GM12878 (cell line): Measurements from ENCODE around the gene ZNF276. TPM values are rescaled to one million over a fixed set of nuclear protein-coding genes. Genes with fewer than 3 reads are reported as not detected.

ENCODE experiments used
- CBFB ChIP-seq: IDR thresholded peaks from 2 replicates; pipeline ENCODE4 v1.6.1; 2016; ENCODE audit warnings: antibody characterized with exemption, low read depth
- CEBPZ ChIP-seq: fragments of 150-350 bp; IDR thresholded peaks from 2 replicates; pipeline ENCODE4 v1.6.1; 2016; ENCODE audit warnings: low read depth, low read length
- CHD4 ChIP-seq: fragments of 200-600 bp; sonication (generic); IDR thresholded peaks from 2 replicates; pipeline ENCODE4 v1.6.1; 2016; ENCODE audit warnings: mild to moderate bottlenecking
- CREB1 ChIP-seq: IDR thresholded peaks from 2 replicates; pipeline ENCODE4 v1.6.1; 2012; ENCODE audit warnings: low read depth, mild to moderate bottlenecking, inconsistent platforms
- E2F4 ChIP-seq: IDR thresholded peaks from 2 replicates; pipeline ENCODE4 v1.6.1; 2012; ENCODE audit warnings: low read depth, low read length, improper control_type of control experiment
- FOXK2 ChIP-seq: fragments of 450-650 bp; IDR thresholded peaks from 2 replicates; pipeline ENCODE4 v1.6.1; 2017; ENCODE audit warnings: mild to moderate bottlenecking, moderate library complexity
- FOXM1 ChIP-seq: IDR thresholded peaks from 2 replicates; pipeline ENCODE4 v1.6.1; 2012; ENCODE audit warnings: low read depth, mild to moderate bottlenecking, inconsistent platforms, low read length, moderate library complexity
- GABPA ChIP-seq: IDR thresholded peaks from 2 replicates; pipeline ENCODE4 v1.6.1; 2014; ENCODE audit warnings: antibody characterized with exemption, low read depth, mild to moderate bottlenecking, inconsistent platforms
- NR2C2 ChIP-seq: IDR thresholded peaks from 2 replicates; pipeline ENCODE4 v1.6.1; 2011; ENCODE audit warnings: borderline replicate concordance, low read depth; ENCODE audit not compliant: control insufficient read depth, insufficient read length
- PAX8 ChIP-seq: fragments of 450-650 bp; IDR thresholded peaks from 2 replicates; pipeline ENCODE4 v1.6.1; 2017; ENCODE audit warnings: mild to moderate bottlenecking, moderate library complexity
- POLR2A ChIP-seq: IDR thresholded peaks from 2 replicates; pipeline ENCODE4 v1.6.1; 2011; ENCODE audit warnings: low read depth, mild to moderate bottlenecking, low read length
- RAD51 ChIP-seq: fragments of 450-650 bp; IDR thresholded peaks from 2 replicates; pipeline ENCODE4 v1.6.1; 2016; ENCODE audit warnings: moderate library complexity, mild to moderate bottlenecking, inconsistent platforms
- RFX5 ChIP-seq: IDR thresholded peaks from 2 replicates; pipeline ENCODE4 v1.6.1; 2011; ENCODE audit warnings: low read depth, low read length, improper control_type of control experiment
- SMC3 ChIP-seq: IDR thresholded peaks from 2 replicates; pipeline ENCODE4 v1.6.1; 2011; ENCODE audit warnings: low read length, improper control_type of control experiment, borderline replicate concordance
- SPI1 ChIP-seq: IDR thresholded peaks from 2 replicates; pipeline ENCODE4 v1.6.1; 2011; ENCODE audit warnings: low read depth, mild to moderate bottlenecking, low read length, moderate library complexity, borderline replicate concordance; ENCODE audit not compliant: insufficient read depth
- SREBF1 ChIP-seq: IDR thresholded peaks from 2 replicates; pipeline ENCODE4 v1.6.1; 2012; ENCODE audit warnings: mild to moderate bottlenecking, low read length
- SREBF2 ChIP-seq: IDR thresholded peaks from 2 replicates; pipeline ENCODE4 v1.6.1; 2012; ENCODE audit warnings: mild to moderate bottlenecking, low read length
- TCF12 ChIP-seq: IDR thresholded peaks from 2 replicates; pipeline ENCODE4 v1.6.1; 2011; ENCODE audit warnings: low read depth, mild to moderate bottlenecking, low read length
- YBX1 ChIP-seq: fragments of 450-650 bp; IDR thresholded peaks from 2 replicates; pipeline ENCODE4 v1.6.1; 2016; ENCODE audit warnings: antibody characterized with exemption
- ZNF384 ChIP-seq: IDR thresholded peaks from 2 replicates; pipeline ENCODE4 v1.6.1; 2012; ENCODE audit warnings: low read depth, mild to moderate bottlenecking, low read length, improper control_type of control experiment, borderline replicate concordance
- polyA plus RNA-seq, 11 experiments: library from polyadenylated mRNA; depleted of rRNA in 4 of 11; unstranded in 6 of 11; stranded (reverse) in 5 of 11; fragments of >200 nt; fragmentation: Nextera tagmentation in 4 of 11; fragmentation: Illumina TruSeq in 1 of 11; extraction: Ambion mirVana in 4 of 11; extraction: Trizol in 1 of 11; gene quantifications; 1 replicate in 1 of 11; 2 replicates in 10 of 11; pipeline versions ENCODE4 v1.2.1 to v1.2.3, GENCODE V29; 2011 to 2016; ENCODE audit warnings: inconsistent platforms in 2 of 11, missing spikeins in 2 of 11, low read depth in 1 of 11
- total RNA-seq, 4 experiments: library from RNA; depleted of rRNA in 3 of 4; stranded (reverse); fragments of >200 nt in 3 of 4; fragmentation: Illumina TruSeq in 1 of 4; extraction: Trizol in 1 of 4; gene quantifications; 2 replicates each; pipeline versions ENCODE4 v1.2.1 to v1.2.3, GENCODE V29; 2013 to 2021
- TF ChIP-seq, protein P1 (sequence below): fragments of 450-650 bp; IDR thresholded peaks from 2 replicates; pipeline ENCODE4 v1.6.1; 2018; ENCODE audit warnings: borderline replicate concordance, mild to moderate bottlenecking; ENCODE audit not compliant: partially characterized antibody
- TF ChIP-seq, protein P2 (sequence below), 3 experiments: IDR thresholded peaks in 2 of 3; conservative IDR thresholded peaks in 1 of 3; 2 replicates each; pipeline ENCODE4 v1.5.1; 2011; ENCODE audit warnings: low read depth in 3 of 3, low read length in 3 of 3, mild to moderate bottlenecking in 3 of 3, control low read depth in 2 of 3, moderate library complexity in 2 of 3, inconsistent platforms in 1 of 3, mixed read lengths in 1 of 3; ENCODE audit not compliant: control insufficient read depth in 2 of 3, insufficient read depth in 1 of 3; ENCODE audit errors: extremely low read depth in 1 of 3
- TF ChIP-seq, protein P3 (sequence below): fragments of 450-650 bp; IDR thresholded peaks from 2 replicates; pipeline ENCODE4 v1.6.1; 2016; ENCODE audit warnings: mild to moderate bottlenecking

ZNF276 gene
- total and polyA plus RNA-seq, 10 of the 15 experiments (the other 5 are each of a cell fraction or from before 2014, with no cell fraction given) = 0.27 to 22.7 (median 8.7) TPM

DNA sequence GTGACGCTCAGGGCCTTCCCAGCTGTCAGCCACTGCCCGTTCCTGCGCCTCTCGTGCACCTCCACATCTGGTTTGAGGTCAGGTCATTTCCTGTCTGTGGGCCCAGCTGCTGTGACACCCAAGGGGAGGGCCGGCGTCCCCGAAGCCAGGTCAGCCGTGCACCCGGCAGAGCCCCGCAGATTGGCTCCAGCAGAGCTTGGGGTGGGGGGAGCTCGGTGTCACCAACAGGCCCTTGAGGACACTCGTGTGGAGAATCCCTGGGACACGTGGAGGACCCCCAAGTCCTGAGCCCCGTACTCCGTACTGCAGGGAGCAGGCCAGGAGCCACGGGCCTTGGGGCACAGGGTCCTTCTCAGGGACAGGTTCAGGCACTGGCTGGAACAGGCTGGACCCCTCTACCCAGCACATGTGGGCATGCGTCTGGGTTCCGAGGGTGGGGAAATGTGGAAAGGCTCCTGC lies 24.6 kb upstream of the ZNF276 start (continued):
- TF ChIP-seq YBX1 (no peak), NR2C2 (no peak), SMC3 (no peak), CHD4 (no peak), E2F4 (no peak), FOXK2 (no peak), CREB1 (0 out of 2 replicates have a peak, but pooled peaks have one; percentile 28), CBFB (no peak; the same call in 1 of the 2 replicates), PAX8 (no peak), CEBPZ (no peak), SREBF1 (no peak), RFX5 (no peak), SREBF2 (no peak), TCF12 (peak; percentile 94), POLR2A (peak; percentile 52), GABPA (no peak), SPI1 (no peak), RAD51 (no peak), ZNF384 (no peak), FOXM1 (no peak)
- TF ChIP-seq, protein P1, sequence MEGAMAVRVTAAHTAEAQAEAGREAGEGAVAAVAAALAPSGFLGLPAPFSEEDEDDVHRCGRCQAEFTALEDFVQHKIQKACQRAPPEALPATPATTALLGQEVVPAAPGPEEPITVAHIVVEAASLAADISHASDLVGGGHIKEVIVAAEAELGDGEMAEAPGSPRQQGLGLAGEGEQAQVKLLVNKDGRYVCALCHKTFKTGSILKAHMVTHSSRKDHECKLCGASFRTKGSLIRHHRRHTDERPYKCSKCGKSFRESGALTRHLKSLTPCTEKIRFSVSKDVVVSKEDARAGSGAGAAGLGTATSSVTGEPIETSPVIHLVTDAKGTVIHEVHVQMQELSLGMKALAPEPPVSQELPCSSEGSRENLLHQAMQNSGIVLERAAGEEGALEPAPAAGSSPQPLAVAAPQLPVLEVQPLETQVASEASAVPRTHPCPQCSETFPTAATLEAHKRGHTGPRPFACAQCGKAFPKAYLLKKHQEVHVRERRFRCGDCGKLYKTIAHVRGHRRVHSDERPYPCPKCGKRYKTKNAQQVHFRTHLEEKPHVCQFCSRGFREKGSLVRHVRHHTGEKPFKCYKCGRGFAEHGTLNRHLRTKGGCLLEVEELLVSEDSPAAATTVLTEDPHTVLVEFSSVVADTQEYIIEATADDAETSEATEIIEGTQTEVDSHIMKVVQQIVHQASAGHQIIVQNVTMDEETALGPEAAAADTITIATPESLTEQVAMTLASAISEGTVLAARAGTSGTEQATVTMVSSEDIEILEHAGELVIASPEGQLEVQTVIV = no peak
- TF ChIP-seq, protein P2, sequence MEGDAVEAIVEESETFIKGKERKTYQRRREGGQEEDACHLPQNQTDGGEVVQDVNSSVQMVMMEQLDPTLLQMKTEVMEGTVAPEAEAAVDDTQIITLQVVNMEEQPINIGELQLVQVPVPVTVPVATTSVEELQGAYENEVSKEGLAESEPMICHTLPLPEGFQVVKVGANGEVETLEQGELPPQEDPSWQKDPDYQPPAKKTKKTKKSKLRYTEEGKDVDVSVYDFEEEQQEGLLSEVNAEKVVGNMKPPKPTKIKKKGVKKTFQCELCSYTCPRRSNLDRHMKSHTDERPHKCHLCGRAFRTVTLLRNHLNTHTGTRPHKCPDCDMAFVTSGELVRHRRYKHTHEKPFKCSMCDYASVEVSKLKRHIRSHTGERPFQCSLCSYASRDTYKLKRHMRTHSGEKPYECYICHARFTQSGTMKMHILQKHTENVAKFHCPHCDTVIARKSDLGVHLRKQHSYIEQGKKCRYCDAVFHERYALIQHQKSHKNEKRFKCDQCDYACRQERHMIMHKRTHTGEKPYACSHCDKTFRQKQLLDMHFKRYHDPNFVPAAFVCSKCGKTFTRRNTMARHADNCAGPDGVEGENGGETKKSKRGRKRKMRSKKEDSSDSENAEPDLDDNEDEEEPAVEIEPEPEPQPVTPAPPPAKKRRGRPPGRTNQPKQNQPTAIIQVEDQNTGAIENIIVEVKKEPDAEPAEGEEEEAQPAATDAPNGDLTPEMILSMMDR (IDR thresholded peaks at IDR 0.05 in 2 of 3, conservative IDR thresholded peaks at IDR 0.05 in 1 of 3; ENCODE audit: control insufficient read depth in 2 of 3, extremely low read depth in 1 of 3, insufficient read depth in 1 of 3, low read depth in 3 of 3, low read length in 3 of 3) = no peak
- TF ChIP-seq, protein P3, sequence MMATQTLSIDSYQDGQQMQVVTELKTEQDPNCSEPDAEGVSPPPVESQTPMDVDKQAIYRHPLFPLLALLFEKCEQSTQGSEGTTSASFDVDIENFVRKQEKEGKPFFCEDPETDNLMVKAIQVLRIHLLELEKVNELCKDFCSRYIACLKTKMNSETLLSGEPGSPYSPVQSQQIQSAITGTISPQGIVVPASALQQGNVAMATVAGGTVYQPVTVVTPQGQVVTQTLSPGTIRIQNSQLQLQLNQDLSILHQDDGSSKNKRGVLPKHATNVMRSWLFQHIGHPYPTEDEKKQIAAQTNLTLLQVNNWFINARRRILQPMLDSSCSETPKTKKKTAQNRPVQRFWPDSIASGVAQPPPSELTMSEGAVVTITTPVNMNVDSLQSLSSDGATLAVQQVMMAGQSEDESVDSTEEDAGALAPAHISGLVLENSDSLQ = 0 out of 2 replicates have a peak, but pooled peaks have one; percentile 14
